ELF-1 (cell line): ENCODE measurements around the gene TUBB2A.
"Not testable (repeated sequence)": the region's sequence is repeated elsewhere in the genome, so short reads cannot be mapped to it uniquely, and the experiment has no call there.

Experiments used
- DNase-seq: peaks from one replicate; pipeline ENCODE4 v3.0.0-alpha.2; 2016; ENCODE audit warnings: low read depth, low spot score

The TUBB2A gene

GRCh38 chr6:3156184-3157130 lies 887 bp downstream of the TUBB2A start:
- DNase-seq = not testable (repeated sequence)

DNA sequence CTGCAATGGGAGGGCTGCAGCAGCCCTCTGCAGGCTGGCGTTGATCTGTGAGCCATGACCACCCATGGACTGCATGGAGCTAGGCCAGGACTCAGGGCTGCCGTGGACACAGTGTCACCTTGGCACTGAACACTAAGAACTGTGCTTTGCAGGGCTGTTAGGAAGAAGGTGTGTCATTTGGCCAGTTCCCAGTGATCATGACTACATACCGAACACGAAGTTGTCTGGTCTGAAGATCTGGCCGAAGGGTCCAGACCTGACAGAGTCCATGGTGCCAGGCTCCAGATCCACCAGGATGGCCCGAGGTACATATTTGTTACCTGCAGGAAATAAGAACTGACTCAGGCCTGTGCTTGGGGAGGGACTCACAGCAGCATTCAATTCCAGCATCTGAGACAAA lies 1.9 kb downstream of the TUBB2A start:
- not testable (repeated sequence) for DNase-seq

DNA sequence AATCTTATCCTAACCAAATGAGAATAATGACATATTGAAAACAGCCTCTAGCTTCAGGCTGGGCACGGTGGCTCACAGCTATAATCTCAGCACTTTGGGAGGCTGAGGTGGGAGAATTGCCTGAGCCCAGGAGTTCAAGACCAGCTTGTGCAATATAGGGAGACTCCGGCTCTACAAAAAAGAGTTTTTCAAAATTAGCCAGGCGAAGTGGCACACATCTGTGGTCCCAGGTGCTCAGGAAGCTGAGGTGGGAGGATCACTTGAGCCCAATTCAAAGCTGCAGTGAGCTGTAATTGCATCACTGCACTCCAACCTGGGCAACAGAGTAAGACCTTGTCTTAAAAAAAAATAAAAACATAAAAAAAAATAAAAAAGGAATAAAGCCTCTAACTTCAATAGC lies 4.7 kb downstream of the TUBB2A start:
- DNase-seq = no peak

DNA sequence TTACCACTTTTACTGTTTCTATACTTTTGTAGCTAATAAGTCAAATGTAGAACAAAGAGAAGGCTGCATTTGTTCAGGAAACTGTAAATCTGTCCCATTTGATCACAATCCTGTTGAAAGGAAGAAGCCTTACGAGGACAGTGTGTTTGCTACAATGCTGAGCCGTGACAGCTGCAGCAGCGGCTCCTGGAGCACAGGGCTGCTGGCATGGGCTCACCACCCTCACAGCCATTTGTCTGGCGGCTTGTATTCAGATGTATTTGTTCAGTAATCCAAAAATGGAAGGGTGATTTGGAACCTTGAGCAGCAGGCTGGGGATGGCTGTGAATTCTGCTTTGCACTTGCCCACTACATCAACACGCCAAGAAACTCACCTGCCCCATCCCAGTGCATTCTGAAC lies 5.7 kb downstream of the TUBB2A start:
- DNase-seq = no peak

GRCh38 chr6:3147914-3148757 lies 9.2 kb downstream of the TUBB2A start:
- no peak for DNase-seq

DNA sequence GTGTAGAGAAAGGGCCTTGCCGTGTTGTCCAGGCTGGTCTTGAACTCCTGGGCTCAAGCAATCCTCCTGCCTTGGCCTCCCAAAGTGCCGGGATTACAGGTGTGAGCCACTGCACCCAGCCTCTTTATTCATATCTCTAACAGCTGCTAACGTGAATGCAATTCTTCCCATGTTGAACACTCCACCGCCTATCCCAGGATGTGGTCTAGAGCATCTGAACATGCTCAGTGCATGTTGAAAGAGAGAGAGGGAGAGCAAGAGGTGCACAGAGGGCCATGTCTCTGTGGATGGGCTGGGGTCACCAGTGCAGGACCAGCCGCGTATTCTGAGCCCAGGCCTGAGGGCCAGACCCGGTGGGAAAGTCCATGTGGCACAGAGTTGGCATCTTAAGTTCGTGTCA lies 12.8 kb downstream of the TUBB2A start:
- no peak for DNase-seq

DNA sequence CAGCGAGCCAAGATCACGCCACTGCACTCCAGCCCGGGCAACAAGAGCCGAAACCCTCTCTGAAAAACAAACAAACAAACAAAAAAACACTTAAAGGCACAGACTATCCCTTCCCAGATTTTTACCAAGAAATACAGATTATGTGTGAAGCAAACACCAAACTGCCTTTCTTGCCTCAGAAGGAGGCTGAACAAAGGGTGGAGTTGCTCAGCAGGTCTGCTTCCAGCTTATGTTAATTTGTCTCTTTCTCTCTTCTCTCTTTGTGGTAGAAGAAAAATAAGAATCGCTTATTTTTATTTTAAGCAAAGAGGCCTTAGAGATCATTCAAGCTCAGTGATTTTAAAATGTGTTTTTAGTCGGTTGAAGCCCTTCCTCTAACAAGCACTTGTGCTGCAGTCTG lies 14.2 kb downstream of the TUBB2A start:
- no peak for DNase-seq

DNA sequence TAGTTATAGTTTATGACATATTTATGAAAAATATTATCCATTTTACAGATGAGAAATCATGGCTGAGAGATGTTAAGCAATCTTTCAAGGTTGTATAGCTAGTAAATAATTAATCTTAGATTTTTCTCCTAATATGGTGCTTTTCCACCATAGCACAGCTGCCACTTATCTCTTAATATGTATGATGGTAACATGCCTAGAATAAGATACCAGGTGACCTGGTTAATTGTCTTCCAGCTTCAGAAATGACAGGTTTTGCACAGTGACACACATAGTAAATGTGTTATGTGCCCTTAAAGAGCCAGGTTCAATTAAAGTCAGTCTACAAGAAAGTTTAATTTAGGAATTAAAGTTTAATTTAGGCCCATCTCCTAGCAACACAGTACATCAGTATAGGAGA lies 14.8 kb downstream of the TUBB2A start:
- DNase-seq = no peak

GRCh38 chr6:3140201-3140600 lies 17.1 kb downstream of the TUBB2A start:
- no peak for DNase-seq

GRCh38 chr6:3139090-3139903 lies 18.0 kb downstream of the TUBB2A start:
- DNase-seq = peak; percentile 79

DNA sequence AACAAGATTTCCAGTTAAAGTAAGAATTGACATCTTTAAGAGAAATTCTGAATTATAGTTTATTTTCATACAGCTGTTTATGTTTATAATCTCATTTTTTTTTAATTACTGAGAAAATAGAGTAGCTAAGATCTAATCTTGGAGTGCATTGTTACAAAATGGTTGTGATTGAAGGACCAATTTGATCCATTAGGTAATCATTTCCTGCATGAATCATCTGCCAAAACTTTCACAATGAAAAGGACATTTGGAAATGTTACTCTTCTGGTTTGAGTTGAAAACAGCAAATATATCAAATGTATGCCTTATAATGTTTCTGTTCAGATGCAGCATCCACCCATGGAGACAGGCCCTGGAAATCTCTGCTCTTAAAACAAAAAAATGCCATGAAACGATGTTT lies 19.0 kb downstream of the TUBB2A start:
- DNase-seq = no peak

DNA sequence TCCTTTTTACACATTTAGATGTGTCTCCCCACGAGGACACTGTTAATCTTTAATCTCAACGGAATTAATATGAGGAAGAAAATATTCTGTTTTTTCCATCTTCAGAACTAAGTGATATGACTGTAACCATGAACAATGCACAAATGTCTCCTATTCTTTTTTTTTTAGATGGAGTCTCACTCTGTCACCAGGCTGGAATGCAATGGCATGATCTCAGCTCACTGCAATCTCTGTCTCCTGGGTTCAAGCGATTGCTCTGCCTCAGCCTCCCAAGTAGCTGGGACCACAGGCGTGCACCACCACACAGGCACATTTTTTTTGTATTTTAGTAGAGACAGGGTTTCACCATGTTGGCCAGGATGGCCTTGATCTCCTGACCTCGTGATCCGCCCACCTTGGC lies 19.5 kb downstream of the TUBB2A start:
- not testable (repeated sequence) for DNase-seq

DNA sequence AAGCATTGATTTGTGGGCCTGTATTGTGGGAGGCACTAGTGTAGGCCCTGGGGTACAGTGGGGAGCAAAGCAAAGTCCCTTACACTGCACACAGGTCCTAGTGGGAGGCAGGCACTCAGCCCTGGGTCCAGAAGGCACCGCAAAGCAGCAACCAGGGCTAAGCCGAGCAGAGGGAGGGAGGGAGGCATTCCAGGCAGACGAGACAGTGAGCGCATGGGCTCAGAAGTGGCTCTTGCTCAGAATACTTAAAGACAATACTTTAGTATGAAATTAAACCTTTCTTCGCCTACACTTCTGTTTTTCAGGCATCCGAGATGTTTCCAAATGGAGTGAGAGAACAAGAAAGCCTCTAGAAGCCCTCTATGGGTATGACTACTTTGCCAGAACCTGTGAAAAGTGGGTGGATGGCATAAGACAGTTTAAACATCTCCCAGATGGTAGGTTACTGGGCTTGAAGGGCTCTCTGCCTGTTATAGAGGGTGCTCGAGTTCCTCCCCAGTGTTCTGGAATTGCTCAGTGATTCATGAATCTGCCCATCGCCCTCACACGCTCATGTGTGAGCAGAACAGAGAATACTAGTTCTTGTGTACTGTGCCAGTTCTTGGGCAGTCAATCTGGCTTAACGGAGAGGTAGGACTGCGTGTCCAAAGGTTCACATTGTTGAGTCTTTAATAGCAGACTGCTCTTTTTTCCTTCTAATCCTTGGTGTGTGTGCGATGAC lies 20.1 kb downstream of the TUBB2A start:
- DNase-seq = no peak

DNA sequence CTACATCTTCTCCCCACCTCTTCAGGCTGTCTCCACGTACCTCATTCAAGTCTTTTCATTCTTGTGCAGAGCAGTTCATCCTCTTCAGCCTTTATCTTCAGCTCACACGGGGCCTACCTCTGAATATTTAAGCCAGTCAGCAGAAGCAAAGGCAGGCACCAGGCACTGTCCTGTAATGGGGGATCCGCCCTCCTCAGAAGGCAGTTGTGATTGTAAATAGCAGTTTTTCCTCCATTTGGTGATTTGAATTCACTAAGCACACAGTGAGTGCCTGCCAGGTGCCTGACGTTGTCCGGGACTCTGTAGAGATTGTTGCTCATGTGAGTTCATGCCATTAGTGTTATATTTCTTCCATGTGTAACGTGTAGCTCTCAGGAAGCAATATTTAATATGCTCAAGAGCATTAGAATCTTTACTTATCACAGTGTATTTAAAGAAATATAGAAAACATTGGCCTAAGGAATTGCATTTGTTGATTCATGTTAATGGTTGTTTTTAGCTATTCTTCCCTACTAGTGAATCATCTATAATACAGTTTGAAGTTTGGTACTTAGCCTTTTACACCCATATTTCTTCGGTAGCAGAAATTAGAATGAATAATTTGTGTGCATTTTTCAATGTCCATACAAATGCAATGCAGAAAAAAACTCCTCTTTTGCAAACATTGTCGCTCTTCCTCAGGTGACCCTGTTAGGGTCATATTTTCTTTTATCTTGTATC lies 20.9 kb downstream of the TUBB2A start:
- no peak for DNase-seq

GRCh38 chr6:3135668-3136291 lies 21.6 kb downstream of the TUBB2A start:
- no peak for DNase-seq

DNA sequence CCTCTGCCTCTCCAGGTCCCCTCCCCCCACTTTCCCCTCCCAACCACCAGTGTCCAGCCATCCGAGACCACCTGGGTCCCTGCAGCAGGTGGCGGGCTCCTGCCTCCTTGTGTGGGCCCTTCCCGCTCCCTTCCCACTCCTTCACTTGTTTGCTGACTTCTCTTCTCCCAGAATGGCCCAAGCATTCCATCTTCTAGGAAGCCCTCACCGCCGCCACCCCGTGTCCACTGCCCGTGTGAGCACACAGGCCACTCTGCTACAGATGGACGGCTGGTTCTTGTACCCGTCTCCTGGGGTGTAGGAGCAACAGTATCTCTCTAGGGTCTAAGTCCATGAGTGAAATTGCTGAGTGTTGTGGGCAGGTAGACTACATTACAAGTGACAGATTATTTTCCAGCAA lies 23.8 kb downstream of the TUBB2A start:
- DNase-seq = no peak

- DNase-seq = no peak
Observed at GRCh38 chr6:3131695-3132094, 25.6 kb downstream of the TUBB2A start.

- DNase-seq = no peak
Observed at GRCh38 chr6:3128356-3129108, 28.8 kb downstream of the TUBB2A start.

DNA sequence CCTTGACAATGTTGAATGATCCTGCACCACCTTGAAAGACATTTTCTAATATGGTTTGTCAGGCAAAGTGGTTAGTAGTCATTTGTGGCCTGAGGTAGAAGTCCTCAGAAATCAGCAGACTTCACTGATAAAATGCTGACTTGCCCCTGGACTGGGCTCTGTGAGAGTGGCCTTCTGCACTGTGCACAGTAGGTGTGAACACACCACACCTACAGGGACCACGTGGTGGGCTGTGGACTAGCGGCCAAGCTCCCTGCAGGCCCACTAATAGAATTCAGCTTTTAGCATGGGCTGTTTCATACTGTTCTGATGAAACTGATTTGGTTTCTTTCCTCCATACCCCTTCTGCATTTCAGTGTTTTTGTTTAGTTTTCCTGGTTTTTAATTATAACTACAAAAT lies 31.5 kb downstream of the TUBB2A start:
- DNase-seq = no peak
